Measurements from ENCODE around the gene PAX3.

GRCh38 chr2:222241128-222241870 is 57.5 kb downstream of the PAX3 start:
- TF ChIP-seq SIN3A (IDR thresholded peaks at IDR 0.05; ENCODE audit: borderline replicate concordance, insufficient read depth, low read length) (no peak), TAF1 (IDR thresholded peaks at IDR 0.05; ENCODE audit: borderline replicate concordance, insufficient read depth, low read length) (no peak)
